Smooth muscle cell (in vitro differentiated cells): Measurements from ENCODE around the gene TDG. TPM values are rescaled to one million over a fixed set of nuclear protein-coding genes. Genes with fewer than 3 reads are reported as not detected.

Source experiments
- DNase-seq: peaks from one replicate; lab custom pipeline; 2025; ENCODE audit not compliant: unreplicated experiment; lab: John Stamatoyannopoulos, UW
- H2AFZ ChIP-seq: fragments of 200-600 bp; sonication (generic); 2 replicates; pipeline ENCODE4 v1.6.0; 2016; ENCODE audit warnings: antibody characterized with exemption, low read depth, mild to moderate bottlenecking
- H3F3A ChIP-seq: fragments of 200-600 bp; sonication (generic); 2 replicates; pipeline ENCODE4 v1.6.0; 2017; ENCODE audit warnings: antibody characterized with exemption, low read depth
- H3K27ac ChIP-seq: fragments of 200-600 bp; sonication (generic); 2 replicates; pipeline ENCODE4 v1.5.1; 2016; ENCODE audit warnings: low read depth, mild to moderate bottlenecking
- H3K27me3 ChIP-seq: fragments of 200-600 bp; sonication (generic); 2 replicates; pipeline ENCODE4 v1.6.1; 2016; ENCODE audit warnings: low read depth, mild to moderate bottlenecking
- H3K36me3 ChIP-seq: fragments of 200-600 bp; sonication (generic); 2 replicates; pipeline ENCODE4 v1.5.1; 2016; ENCODE audit warnings: low read depth
- H3K4me1 ChIP-seq: fragments of 200-600 bp; sonication (generic); 2 replicates; pipeline ENCODE4 v1.5.1; 2016; ENCODE audit warnings: low read depth
- H3K4me2 ChIP-seq: fragments of 200-600 bp; sonication (generic); 2 replicates; pipeline ENCODE4 v1.6.0; 2016; ENCODE audit warnings: mild to moderate bottlenecking
- H3K4me3 ChIP-seq: fragments of 200-600 bp; sonication (generic); 2 replicates; pipeline ENCODE4 v1.5.1; 2016; ENCODE audit warnings: mild to moderate bottlenecking
- H3K79me2 ChIP-seq: fragments of 200-600 bp; sonication (generic); 2 replicates; pipeline ENCODE4 v1.6.0; 2016; ENCODE audit warnings: low read depth, mild to moderate bottlenecking
- H3K9ac ChIP-seq: fragments of 200-600 bp; sonication (generic); 2 replicates; pipeline ENCODE4 v1.6.0; 2016; ENCODE audit warnings: low read depth
- H3K9me3 ChIP-seq: fragments of 200-600 bp; sonication (generic); replicated peaks from 2 replicates; pipeline ENCODE4 v1.5.1; 2016; ENCODE audit warnings: low read depth
- H4K20me1 ChIP-seq: fragments of 200-600 bp; sonication (generic); 2 replicates; pipeline ENCODE4 v1.6.0; 2016; ENCODE audit warnings: low read depth
- WGBS: methylation state at CpG from one replicate; pipeline ENCODE4 v1.1.7; 2016; ENCODE audit warnings: low lambda C conversion rate; 5-methylcytosine and 5-hydroxymethylcytosine counted together
- polyA plus RNA-seq: library from polyadenylated mRNA; unstranded; fragments of >200 nt; fragmentation: Nextera tagmentation; extraction: Ambion mirVana; gene quantifications from 2 replicates; pipeline ENCODE4 v1.2.1, GENCODE V29; 2016
- total RNA-seq: library from RNA; depleted of rRNA; stranded (reverse); fragments of >200 nt; gene quantifications from 2 replicates; pipeline ENCODE4 v1.2.3, GENCODE V29; 2014
- TF ChIP-seq, protein P1 (sequence below): fragments of 200-600 bp; sonication (generic); IDR thresholded peaks from 2 replicates; pipeline ENCODE4 v1.5.1; 2017; ENCODE audit warnings: borderline replicate concordance, mild to moderate bottlenecking, antibody characterized with exemption; ENCODE audit not compliant: insufficient read depth, poor library complexity, severe bottlenecking

The TDG gene
- total and polyA plus RNA-seq, 2 experiments from 2014 or later = 34.5 to 61.1 TPM

DNA sequence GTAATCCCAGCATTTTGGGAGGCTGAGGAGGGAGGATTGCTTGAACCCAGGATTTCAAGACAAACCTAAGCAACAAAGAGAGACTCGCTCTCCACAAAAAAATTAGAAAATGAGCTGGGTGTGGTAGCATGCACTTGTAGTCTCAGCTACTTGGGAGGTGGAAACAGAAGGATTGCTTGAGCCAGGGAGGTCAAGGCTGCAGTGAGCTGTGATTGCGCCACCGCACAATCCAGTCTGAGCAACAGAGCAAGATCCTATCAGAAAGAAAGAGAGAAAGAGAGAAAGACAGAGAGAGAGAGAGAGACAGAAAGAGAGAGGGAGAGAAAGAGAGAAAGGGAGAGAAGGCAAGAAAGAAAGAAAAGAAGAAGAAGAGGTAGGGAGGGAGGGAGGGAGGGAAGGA is 37.0 kb downstream of the TDG start:
- Histone ChIP-seq H3K4me1 (no peaks in the 10 kb centered on the region), H3F3A (no peaks in the 10 kb centered on the region), H3K27ac (no peak overlapping the region), H3K27me3 (peaks cover 4% of the 10 kb centered on the region), H3K4me3 (no peak overlapping the region), H3K9ac (no peak overlapping the region), H3K79me2 (no peaks in the 10 kb centered on the region), H3K36me3 (no peaks in the 10 kb centered on the region), H4K20me1 (no peaks in the 10 kb centered on the region), H2AFZ (no peak overlapping the region), H3K4me2 (no peak overlapping the region), H3K9me3 (no peaks in the 10 kb centered on the region)
- DNase-seq = no peak
- TF ChIP-seq, protein P1, sequence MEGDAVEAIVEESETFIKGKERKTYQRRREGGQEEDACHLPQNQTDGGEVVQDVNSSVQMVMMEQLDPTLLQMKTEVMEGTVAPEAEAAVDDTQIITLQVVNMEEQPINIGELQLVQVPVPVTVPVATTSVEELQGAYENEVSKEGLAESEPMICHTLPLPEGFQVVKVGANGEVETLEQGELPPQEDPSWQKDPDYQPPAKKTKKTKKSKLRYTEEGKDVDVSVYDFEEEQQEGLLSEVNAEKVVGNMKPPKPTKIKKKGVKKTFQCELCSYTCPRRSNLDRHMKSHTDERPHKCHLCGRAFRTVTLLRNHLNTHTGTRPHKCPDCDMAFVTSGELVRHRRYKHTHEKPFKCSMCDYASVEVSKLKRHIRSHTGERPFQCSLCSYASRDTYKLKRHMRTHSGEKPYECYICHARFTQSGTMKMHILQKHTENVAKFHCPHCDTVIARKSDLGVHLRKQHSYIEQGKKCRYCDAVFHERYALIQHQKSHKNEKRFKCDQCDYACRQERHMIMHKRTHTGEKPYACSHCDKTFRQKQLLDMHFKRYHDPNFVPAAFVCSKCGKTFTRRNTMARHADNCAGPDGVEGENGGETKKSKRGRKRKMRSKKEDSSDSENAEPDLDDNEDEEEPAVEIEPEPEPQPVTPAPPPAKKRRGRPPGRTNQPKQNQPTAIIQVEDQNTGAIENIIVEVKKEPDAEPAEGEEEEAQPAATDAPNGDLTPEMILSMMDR = no peak
- 96% methylated on average over 3 of the region's 3 CpGs for WGBS

DNA sequence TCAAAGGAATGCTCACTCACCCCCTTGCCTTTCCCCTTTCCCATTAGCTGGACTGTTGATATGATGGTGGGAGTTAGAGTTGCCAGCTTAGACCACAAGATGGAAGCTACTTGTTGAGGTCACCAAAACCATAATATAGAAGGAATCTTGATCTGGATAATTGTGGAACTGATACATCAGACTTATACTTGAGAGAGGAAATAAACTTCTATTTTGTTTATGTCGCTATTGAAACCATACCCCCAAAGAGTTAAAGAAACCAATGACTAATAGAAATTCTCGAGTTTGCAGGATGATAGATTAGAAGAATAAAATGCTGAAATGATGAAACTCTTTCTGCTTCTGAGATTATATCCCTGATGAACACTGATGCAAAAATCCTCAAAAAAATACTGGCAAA is 37.9 kb downstream of the TDG start:
- H3K4me1 ChIP-seq = no peaks in the 10 kb centered on the region
- H3K36me3 ChIP-seq = no peaks in the 10 kb centered on the region
- H3K9ac ChIP-seq = no peak overlapping the region
- no peak overlapping the region for H2AFZ ChIP-seq
- WGBS = 87% methylated on average over 2 of the region's 2 CpGs
- no peaks in the 10 kb centered on the region for H3K79me2 ChIP-seq
- no peak overlapping the region for H3K4me3 ChIP-seq
- TF ChIP-seq, protein P1 = no peak
- no peak overlapping the region for H3K27ac ChIP-seq
- no peak for DNase-seq
- no peaks in the 10 kb centered on the region for H3F3A ChIP-seq
- H3K4me2 ChIP-seq = no peak overlapping the region
- H4K20me1 ChIP-seq = no peaks in the 10 kb centered on the region
- no peaks in the 10 kb centered on the region for H3K9me3 ChIP-seq
- H3K27me3 ChIP-seq = peaks cover 4% of the 10 kb centered on the region

DNA sequence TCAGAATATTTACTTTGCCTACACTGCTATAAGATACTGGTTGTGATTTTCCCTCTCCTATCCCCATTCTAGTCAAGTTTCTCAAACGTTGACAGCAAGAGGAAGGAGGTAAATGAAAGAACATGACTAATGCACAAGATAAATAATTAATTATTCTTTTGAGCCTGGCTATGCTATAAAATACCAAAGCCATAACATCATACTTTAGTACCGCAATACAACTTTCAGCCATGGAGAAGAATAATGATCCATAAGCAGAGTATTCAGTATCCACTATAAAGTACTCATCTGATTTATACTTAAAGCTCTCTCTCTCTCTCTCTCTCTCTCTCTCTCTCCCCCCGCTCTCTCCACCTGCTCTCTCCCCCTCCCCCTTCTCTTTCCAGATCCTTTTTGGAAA is 41.3 kb downstream of the TDG start:
- Histone ChIP-seq H3K9me3 (no peaks in the 10 kb centered on the region), H3K4me1 (no peaks in the 10 kb centered on the region), H3K27ac (no peak overlapping the region), H3K4me2 (no peak overlapping the region), H3K79me2 (no peaks in the 10 kb centered on the region), H3K27me3 (no peaks in the 10 kb centered on the region), H4K20me1 (no peaks in the 10 kb centered on the region), H3K9ac (no peak overlapping the region), H3K4me3 (no peak overlapping the region), H3K36me3 (no peaks in the 10 kb centered on the region), H2AFZ (no peak overlapping the region), H3F3A (no peaks in the 10 kb centered on the region)
- WGBS = 46% methylated on average over 3 of the region's 3 CpGs
- DNase-seq = no peak
- TF ChIP-seq, protein P1 = no peak

DNA sequence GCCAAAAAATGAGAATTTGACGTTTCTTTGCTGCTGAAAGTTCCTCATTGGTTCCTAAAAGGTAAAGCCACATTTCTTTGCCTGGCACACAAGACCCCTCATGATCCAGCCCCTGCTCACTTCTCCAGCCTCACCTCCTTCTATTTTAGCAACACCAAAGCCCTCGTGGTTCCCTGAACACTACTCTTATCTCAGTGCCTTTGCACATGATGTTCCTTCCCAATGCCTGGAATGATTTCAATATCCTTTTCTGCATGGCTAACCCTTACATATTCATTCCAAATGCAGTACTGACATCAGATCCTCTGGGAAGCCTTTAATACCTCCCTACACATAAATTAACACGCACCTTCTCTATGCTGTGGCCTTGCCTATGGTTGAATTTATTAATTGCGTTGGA is 44.4 kb downstream of the TDG start:
- Histone ChIP-seq H3K27me3 (no peaks in the 10 kb centered on the region), H3K9me3 (no peaks in the 10 kb centered on the region), H3F3A (no peaks in the 10 kb centered on the region), H3K4me1 (no peaks in the 10 kb centered on the region), H3K4me2 (no peak overlapping the region), H3K9ac (no peak overlapping the region), H3K36me3 (no peaks in the 10 kb centered on the region), H3K27ac (no peak overlapping the region), H3K79me2 (no peaks in the 10 kb centered on the region), H4K20me1 (no peaks in the 10 kb centered on the region), H3K4me3 (no peak overlapping the region), H2AFZ (no peak overlapping the region)
- TF ChIP-seq, protein P1 = no peak
- 95% methylated on average over 4 of the region's 4 CpGs for WGBS
- DNase-seq = no peak
